Vagina (tissue), 2 donors: ENCODE results near the gene PLPP2.

Experiments
- CTCF ChIP-seq, 3 experiments: fragments of 450-650 bp in 2 of 3; fragments of 200-600 bp in 1 of 3; sonication (generic) in 1 of 3; IDR thresholded peaks; one replicate each; pipeline ENCODE4 v1.5.1; 2017 to 2019; ENCODE audit warnings: antibody characterized with exemption in 3 of 3, mild to moderate bottlenecking in 2 of 3, moderate library complexity in 2 of 3
- POLR2A ChIP-seq, 2 donors: fragments of 450-650 bp; IDR thresholded peaks; one replicate each; pipeline ENCODE4 v1.6.1; 2017; ENCODE audit warnings: antibody characterized with exemption in 2 of 2, mild to moderate bottlenecking in 2 of 2, moderate library complexity in 2 of 2
- POLR2AphosphoS5 ChIP-seq, 2 donors: sonication (generic); formaldehyde crosslinking; IDR thresholded peaks; one replicate each; pipeline ENCODE4 v1.9.0; 2017; ENCODE audit warnings: antibody characterized with exemption in 2 of 2, mild to moderate bottlenecking in 2 of 2, low read depth in 1 of 2; ENCODE audit not compliant: insufficient read depth in 1 of 2

GRCh38 chr19:287381-287871 lies 3.8 kb downstream of the PLPP2 start:
- TF ChIP-seq POLR2AphosphoS5 (IDR thresholded peaks at IDR 0.05; ENCODE audit: insufficient read depth in 1 of 2, low read depth in 1 of 2) (no peak), POLR2A (IDR thresholded peaks at IDR 0.05) (no peak), CTCF (IDR thresholded peaks at IDR 0.05) (no peak)
